Pulmonary artery endothelial cell (primary cell): ENCODE data around the gene LIPM. TPM values are rescaled to one million over a fixed set of nuclear protein-coding genes. Genes with fewer than 3 reads are reported as not detected.

Experiments used
- DNase-seq: peaks from one replicate; pipeline ENCODE4 v3.0.0-alpha.2; 2011; ENCODE audit warnings: low read depth, low spot score
- total RNA-seq: library from RNA; depleted of rRNA; stranded (reverse); fragments of >200 nt; gene quantifications from 2 replicates; pipeline ENCODE4 v1.2.3, GENCODE V29; 2014

LIPM gene
- total RNA-seq, 1 donor from 2014 or later: not detected

DNA sequence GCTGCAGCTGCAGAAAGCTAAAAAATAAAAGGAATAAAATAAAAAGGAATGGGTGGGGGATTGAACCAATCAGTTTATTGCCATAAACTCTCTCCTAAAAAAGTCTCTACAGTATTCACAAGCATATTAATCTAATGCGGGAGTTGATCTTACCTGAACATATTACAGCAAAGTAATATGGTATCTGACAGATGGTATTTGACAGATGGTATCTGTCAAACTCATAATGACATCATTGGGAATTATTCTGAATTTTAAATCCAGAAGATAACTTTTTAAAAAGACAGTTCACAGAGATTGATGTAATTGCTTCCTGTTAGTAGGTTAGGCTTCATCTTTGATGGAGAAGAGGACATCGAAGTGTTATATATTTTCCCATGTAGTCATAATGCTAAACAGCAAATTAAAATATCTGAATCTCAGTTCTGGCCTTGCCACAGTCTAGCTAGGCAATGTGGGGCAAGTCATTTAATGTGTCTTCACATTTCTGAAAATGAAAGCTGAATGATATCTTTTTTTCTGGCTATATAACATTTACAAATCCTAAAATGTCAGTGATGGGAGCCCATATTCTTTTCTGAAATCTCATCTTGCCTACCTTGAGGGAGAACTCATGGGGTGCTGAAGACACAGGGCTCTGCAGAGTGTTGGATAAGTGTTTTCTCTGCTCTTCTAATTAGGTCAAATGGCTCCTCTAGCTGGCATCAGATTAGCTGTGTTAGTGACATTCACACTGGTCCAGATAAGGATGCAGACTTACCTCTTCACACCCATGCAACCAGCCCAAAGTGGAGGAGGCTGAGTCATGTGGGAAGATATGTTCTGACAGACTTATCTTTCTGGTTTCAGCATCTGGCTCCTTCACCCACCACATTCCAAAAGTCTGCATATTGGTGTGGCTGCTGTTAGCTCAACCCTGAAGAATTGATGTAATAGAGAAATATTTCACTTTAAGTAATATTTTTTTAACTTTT, 2.1 kb upstream of the LIPM start:
- no peak for DNase-seq

DNA sequence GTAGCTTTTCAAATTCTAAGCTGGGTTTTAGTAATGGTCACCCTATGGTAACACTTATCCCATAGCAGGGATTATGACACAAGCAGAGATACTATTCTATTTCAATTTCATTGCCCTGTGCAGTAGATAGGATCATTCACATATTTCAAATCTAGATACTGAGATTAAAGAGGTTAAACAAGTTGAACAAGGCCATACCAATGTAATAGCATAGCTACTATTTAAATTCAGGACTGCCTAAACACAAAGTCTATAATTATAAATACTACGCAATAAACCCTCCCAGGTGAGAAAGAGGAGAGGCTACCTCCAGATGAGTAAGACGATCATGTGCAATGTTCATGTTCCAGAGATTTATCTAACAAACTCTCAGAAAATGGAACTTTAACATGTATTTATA, 1.1 kb downstream of the LIPM start:
- no peak for DNase-seq

GRCh38 chr10:88804083-88804812, 1.7 kb downstream of the LIPM start:
- DNase-seq: no peak

- DNase-seq: no peak
Observed at GRCh38 chr10:88805361-88805760, 2.8 kb downstream of the LIPM start.

GRCh38 chr10:88805924-88806323, 3.4 kb downstream of the LIPM start:
- DNase-seq: no peak

DNA sequence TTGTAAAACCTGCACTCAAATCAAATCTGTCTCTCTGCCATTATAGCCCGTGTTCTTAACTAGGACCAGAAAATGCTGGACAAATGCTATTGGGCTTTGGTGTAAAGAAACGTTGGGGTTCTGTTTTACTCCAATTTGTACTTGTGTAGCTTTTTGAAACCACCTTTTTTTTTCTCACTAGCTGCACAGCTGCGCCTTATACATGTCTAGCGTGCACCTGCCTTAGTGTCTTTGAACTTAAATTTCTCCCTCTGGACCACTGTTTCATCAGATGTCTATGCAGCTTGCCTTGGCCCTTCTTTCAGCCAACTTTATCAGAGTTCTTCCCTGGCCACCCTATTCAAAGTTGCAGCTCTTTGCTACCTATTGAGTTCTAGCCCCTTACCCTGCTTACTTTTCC, 7.1 kb downstream of the LIPM start:
- DNase-seq: no peak

- peak; percentile 20 for DNase-seq
Observed at GRCh38 chr10:88810196-88810961, 7.8 kb downstream of the LIPM start.

DNA sequence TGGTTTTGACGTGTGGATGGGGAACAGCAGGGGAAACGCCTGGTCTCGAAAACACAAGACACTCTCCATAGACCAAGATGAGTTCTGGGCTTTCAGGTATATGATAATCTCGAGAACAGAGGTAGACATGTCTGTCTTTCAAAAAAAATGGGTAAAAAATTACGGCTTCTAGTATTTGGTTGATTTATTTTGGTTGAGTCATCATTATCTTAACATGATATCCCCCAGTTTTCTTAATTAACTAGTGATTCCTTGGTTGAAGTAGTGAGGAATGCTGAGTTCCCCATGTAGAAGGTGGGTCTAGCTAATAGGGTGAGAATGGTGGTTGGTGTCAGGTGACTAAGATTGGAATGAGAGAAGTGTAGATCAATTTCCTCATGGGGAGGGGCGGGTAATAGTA, 10.7 kb downstream of the LIPM start:
- DNase-seq: no peak

- no peak for DNase-seq
Observed at GRCh38 chr10:88819290-88819689, 16.8 kb downstream of the LIPM start.

- DNase-seq: no peak
Observed at GRCh38 chr10:88820748-88821401, 18.3 kb downstream of the LIPM start.

DNA sequence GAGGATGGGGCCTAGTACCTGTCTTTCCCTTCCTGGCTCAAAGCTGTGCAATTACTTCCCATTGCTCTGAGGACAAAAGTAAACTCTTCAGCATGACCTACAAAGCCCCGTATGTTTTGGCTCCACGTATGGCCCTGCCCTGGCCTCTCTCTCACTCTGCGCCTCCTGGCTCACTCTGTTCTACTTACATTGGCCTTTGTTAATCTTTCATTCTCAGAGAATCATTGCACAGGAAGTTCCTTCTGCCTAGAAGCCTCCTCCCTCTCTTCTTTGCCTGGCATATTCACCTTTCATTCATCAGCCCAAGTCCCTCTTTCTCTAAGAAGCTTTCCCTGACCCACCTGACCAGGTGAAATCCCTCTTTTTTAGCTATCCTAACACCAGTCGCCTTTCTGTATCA, 23.9 kb downstream of the LIPM start:
- no peak for DNase-seq

GRCh38 chr10:88827671-88828070, 25.1 kb downstream of the LIPM start:
- no peak for DNase-seq

DNA sequence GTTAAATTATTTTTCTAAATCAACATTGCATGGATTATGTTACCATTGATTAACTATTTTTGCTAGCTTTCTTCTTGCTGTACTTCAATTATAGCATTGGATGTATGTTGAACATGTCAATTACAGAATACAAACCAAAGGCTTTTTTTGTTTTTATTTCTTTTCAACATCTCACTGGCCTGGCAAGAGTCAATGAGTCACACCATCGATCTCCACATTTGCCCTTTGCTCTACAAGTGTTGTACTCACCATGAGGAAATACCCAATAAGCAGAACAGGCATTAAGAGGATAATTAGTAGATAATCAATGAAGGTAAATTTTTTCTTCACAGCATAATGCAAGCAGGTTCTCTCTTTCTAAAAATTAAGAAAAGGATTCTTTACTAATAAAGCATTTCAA, 25.8 kb downstream of the LIPM start:
- DNase-seq: no peak

DNA sequence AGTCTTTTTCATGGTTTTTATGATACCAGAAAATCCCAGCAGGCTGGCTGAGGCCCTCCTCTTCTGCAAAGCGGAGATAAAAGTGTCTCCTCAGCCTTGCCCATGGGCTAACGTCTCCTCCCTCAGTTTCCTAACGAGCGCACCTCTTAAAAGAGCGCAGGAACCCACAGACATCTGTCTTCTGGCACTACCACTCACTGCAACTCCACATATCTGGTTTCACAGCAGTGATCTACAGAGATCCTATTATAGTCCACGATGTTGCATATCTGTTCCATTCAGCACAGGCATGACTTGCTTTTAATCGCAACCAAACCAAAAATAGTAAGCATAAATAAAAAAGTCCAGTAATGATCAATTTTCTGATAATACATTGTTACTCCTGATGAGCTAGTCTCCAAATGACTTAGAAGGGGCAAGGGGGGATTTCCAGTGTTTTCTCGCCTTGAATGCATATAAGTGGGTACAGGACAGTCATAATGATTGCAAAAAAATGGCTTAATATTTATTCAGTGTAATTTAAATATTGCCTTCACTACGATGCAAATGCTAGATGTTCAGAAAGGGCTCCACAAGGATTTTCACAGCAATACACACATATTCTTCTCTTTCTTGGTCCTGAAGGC, 28.2 kb downstream of the LIPM start:
- DNase-seq: no peak

DNA sequence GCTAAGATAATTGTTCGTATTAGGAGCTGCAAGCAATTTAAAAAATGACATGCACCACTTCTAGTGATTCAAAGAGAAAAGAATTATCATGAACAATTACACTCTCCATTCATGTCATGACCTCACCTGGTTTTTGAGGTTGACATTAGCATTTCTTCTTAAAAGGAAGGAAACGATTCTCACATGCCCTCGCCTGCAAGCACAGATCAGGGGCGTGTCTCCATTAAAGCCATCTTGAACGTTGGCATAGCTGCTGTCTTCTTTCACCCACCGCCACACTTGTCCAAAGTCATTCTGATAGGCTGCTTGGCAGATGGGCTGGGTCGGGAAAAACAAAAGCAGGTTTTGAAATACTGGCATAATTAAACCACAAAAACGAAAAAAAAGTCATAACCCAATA, 29.2 kb downstream of the LIPM start:
- DNase-seq: no peak

DNA sequence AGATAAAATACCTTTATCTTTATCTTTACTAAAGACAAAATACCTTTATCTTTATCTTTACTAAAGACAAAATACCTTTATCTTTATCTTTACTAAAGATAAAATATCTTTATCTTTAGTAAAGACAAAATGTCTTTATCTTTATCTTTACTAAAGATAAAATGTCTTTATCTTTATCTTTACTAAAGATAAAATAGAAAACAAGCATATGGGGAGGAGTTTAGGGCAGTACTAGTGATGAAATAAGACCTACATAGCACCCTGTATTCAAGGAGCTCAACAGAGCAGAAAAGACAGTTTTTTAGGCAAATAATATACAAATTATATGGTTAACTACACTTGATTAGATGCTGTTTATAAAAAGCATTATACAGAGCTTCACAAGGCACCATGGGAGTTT, 29.8 kb downstream of the LIPM start:
- no peak for DNase-seq

DNA sequence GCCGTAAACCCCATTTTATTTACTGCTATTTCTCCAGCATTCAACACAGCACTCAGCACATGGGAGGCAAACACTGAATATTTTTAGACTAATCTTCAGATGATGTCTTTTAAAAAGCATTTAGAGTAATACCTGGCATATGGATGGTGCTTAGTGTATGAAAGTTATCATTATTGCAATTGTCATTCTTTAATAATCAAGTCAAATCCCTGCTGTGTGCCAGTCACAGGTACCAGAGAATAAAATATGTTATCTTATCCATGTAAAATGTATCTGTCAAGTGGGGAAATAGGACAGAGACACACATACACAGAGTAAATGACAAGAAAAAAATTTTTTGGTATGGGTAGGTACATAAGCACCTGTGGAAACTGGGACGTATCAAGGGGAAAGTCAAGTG, 30.6 kb downstream of the LIPM start:
- DNase-seq: no peak

DNA sequence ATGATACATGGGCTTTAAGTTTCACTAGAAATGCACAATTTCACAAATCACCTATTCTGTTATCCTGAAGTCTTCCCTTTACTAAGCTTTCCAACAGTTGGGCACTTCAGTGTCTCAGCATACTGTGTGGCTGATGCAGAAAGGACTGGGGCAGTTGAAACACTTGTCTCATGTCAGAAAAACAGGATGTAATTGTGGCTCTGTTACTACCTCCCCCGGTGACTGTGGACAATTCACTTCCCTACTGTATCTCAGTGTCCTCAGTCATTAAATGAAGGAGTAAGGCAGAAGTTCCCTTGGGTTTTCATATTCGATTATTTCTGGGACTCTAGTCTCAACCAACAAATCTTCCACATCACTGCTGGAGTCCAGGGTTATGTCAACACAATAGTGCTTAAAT, 31.2 kb downstream of the LIPM start:
- DNase-seq: no peak

GRCh38 chr10:88835096-88835909, 32.8 kb downstream of the LIPM start:
- peak; percentile 53 for DNase-seq

GRCh38 chr10:88835910-88836221, 33.3 kb downstream of the LIPM start:
- DNase-seq: no peak
